ENCODE measurements around the gene MYO7A.

GRCh38 chr11:77144857-77145428, 16.9 kb downstream of the MYO7A start:
- TF ChIP-seq EZH2 (IDR thresholded peaks at IDR 0.05; ENCODE audit: insufficient read depth, poor library complexity, severe bottlenecking) = no peak
- no peak for TF ChIP-seq EZH2phosphoT487 (IDR thresholded peaks at IDR 0.05; ENCODE audit: insufficient read depth, low read depth)
